NCI-H187 (cell line): Measurements from ENCODE around the gene SAMD10.
A peak's percentile ranks its signal among the peaks of the same experiment; 100 is the strongest.
"Not testable (repeated sequence)": the region's sequence is repeated elsewhere in the genome, so short reads cannot be mapped to it uniquely, and the experiment has no call there.

Experiments
- DNase-seq, 2 experiments: peaks; one replicate each; lab custom pipeline; 2025; lab: John Stamatoyannopoulos, UW

Gene SAMD10

GRCh38 chr20:63968928-63969760 is 10.3 kb downstream of the SAMD10 start:
- no peak for DNase-seq

GRCh38 chr20:63968136-63968927 is 11.1 kb downstream of the SAMD10 start:
- no peak for DNase-seq

DNA sequence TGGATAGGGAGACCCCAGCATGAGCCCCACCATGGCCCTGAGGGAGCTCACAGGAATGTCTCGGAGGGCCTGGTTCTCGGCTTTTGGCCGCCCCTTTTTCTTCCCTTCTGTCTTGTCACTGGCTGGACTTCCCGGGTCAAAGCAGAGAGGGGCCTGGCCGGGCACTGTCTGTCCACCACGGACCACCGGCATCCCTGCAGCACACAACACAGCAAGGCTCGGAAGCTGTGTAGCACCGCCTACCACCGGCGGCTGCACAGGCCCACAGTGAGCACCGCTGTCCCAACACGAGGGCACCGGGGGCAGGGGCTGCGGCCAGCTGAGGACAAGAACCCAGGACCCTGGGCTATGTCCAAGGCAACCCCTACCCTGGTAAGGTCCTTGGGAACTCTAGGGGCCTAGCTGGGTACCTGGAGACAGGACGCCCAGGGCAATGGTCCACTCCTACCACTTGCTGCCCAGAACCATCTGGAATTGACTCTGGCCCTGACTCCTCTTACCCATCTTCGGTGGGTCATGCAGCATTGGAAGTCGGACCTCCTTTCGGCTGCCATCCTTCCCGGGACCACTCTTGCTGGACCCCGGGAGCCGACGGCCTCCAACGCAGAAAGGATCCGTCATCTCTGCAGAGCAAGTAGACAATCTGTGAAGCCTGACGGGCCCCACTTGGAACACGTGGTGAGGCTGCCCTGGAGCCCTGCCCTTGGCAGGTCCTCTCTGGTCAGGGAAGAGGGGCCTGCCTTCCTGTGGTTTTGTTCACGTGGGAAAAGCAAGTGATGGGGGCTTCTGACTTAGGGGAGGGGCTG is 11.9 kb downstream of the SAMD10 start:
- no peak for DNase-seq

DNA sequence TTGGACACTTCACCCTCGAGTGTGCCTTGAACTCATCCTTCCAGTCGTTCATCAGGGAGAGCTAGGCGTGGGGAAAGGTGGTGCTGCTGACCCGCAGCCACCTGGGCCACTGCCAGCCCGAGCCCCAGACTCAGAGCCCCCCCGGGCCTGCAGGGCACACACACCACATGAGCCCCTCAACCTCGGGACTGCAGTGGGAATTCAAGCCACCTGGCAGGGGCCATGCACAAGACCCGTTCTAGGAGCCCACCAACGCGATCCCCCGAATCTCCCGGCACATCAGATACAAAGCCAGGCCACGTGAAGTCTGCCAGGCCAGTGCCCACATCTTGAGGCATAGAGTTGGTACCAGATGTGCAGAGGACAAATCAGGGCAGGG is 12.5 kb downstream of the SAMD10 start:
- DNase-seq: no peak

DNA sequence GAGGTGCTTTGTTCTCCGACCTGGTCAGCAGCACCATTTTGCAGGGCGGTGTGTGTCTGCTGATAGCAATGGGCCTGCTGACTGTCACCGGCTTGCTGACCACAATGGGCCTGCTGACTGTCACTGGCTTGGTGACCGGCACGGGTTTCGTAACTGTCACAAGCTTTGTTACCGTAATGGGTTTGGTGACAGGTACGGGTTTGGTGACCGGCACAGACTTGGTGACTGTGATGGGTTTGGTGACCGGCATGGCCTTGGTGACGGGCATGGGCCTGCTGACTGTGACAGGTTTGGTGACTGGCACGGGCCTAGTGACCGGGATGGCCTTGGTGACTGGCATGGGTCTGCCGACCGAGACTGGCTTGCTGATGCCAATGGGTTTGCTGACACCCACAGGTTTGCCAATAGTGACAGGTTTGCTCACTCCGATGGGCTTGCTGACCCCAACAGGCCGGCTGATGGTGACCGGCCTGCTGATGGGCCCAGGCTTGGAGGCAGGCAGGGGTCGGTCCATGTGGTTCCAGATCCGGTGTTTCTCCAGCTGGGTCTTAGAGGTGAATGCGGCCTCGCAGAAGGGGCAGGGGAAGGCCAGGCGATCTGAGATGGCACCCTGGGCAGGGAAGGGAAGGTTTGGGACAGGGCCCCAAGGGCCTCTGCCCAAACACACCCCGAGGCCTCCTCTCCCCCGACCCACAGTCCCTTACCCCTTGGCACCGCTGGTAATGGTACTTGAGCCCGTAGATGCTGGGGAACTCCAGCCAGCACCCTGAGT is 13.1 kb downstream of the SAMD10 start:
- DNase-seq: no peak

DNA sequence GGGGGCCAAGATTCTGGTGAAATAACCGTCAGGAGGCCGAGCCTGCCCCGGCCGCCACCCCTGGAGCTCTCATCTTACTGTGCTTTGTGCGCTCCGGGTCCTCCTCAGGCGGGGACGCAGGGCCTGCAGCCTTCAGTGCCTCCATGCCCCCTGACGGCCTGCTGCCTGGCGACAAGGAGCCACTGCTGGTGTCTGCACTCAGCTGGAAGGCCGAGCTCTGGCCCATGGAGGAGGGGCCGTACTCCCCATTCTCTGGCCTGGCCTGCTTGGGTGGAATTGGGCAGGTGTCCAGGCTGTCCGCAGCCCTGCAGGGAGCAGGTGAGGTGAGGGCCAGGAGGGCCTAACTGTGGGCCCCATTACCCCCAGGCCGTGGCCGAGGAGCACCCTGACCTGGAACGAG is 15.0 kb downstream of the SAMD10 start:
- DNase-seq: no peak

GRCh38 chr20:63963784-63964301 is 15.6 kb downstream of the SAMD10 start:
- DNase-seq: no peak

DNA sequence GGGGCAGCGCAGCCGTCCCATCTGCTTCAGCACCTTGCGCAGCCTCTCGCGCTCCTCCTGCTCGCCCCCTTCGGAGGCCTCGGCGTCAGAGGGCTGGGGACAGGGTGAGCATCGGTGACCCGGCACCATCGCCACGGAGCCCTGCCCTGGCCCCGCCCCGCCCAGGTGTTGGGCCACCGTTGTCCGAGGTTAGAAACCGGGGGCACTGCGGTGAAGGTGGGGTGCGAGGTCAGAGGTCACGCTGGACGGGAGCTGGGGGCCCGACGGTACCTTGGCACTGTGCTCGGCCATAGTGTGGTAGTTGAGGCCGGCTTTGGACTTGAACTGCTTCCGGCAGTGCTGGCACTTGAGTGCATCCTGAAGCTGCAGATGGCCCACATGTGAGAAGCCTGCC is 16.1 kb downstream of the SAMD10 start:
- no peak for DNase-seq

- DNase-seq: no peak
Measured at GRCh38 chr20:63962426-63963347, 16.8 kb downstream of the SAMD10 start.

DNA sequence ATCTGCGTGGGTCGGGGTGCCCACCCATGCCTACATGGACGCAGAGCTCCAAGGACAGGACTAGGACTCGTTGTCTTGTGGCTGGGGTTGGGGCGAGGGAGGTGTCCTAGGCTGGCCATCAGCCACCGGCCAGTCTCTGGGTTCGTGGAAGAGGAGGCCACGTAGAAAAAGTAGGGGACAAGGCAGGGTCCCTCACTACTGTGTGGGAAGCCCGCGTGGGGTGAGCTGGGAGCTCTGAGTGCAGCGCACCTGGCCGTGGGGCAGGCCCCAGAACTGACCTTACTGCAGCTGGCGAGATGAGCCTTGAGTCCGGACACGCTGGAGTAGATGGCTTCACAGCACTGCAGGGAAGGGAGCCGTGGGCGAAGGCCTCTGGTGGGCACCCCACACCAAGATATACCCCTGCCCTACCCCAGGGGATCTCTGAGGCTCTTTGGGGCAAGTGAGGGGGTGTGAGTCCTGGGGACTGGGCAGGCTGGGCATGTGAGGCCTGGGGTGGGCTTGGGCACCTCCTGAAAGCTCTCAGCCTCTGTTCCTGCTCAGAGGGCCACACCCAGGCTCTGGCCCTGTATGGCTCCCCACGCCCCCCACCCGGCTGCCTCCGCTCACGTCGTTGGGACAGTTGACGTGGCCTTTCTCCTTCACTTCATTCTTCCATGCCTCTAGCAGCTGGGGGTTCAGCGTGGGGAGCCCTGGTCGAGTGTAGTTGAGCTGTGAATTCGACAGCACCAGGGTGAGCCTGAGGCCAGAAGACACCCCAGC is 17.6 kb downstream of the SAMD10 start:
- DNase-seq: no peak

- DNase-seq: not testable (repeated sequence)
Measured at GRCh38 chr20:63960654-63961621, 18.5 kb downstream of the SAMD10 start.

GRCh38 chr20:63959699-63960075 is 19.8 kb downstream of the SAMD10 start:
- no peak for DNase-seq

GRCh38 chr20:63958964-63959698 is 20.3 kb downstream of the SAMD10 start:
- no peak for DNase-seq

GRCh38 chr20:63958471-63958870 is 21.0 kb downstream of the SAMD10 start:
- DNase-seq: no peak

DNA sequence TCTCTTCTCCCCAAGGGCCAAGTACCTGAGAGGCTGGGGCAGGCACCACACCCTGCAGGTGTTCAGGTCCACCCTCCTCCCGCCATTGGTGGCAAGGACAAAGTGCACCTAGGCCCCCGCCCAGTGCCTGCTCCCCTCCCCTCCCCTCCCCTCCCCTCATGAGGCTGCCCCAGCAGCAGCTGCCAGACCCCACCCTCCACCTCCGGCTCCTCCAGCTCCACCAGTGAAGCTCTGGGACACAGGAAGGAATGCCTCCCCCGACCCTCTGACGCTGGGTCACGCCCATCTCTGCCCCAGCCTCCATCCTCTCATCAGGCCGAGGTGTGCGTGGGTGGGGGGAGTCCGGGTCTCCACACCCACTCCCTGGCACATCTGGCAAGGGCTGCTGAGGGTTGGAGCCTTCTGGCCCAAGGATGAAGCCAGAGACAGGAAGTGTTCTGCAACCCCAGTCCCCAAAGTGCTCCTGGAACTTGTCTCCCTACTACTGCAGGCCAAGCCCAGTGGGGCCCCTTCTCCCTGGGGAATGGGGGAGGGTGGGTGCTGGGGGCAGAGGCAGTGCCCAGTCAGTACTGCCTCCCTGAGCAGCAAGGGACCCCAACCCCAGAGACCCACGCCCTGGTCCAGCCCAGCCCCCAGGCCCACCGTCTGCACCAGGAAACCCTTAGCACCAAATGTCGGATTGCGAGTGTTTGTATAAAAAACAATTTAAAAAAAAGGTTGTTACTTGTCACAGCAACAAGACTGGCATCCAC is 21.6 kb downstream of the SAMD10 start:
- peak in 1 of 2 experiments; percentile 78 for DNase-seq

DNA sequence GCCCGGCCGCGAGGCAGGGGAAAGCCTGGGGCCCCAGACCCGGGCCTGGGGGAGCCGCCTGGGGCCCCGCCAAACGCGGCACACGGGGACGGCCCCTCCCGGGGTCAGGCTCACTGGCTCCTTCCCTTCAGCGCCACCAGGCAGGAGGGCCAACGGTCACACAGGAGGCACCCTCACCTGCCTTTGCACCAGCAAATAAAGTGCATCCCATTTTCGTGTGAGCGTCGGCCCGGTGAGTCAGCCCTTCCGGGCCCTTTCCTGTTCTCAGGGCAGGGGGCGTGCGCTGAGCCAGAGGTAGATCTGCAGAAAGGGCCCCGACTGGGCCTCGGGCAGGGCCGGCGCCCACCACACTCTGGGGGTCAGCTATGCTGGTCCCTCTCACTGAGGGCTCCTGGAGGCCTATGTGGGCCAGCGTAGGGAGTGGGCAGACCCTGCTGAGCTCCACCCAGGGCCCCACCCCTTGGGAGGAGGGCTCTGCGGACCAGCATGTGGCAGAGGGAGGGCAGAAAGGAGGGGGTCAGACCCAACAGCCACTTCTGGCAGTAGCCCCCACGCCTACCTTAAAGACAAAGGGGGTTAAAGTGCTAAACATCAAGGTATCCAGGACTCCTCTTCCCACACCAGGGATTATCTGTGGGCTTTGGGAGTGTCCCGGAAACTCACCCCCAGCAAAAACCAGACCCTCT is 22.3 kb downstream of the SAMD10 start:
- peak; percentile 78 to 83 for DNase-seq
